ENCODE measurements around the gene PPDPF. TPM values are rescaled to one million over a fixed set of nuclear protein-coding genes. Genes with fewer than 3 reads are reported as not detected.

Gene PPDPF
- total RNA-seq, 1 experiment from 2014 or later = 148 TPM

GRCh38 chr20:63492982-63493381 lies 27.6 kb upstream of the PPDPF start:
- intact Hi-C loops (cut with micrococcal nuclease; ENCODE audit: unreplicated experiment) = no loop called here
- CTCF ChIA-PET = no interaction called here
- no peaks in the 10 kb centered on the region for H3K4me1 ChIP-seq (ENCODE audit: insufficient read depth, low read length, poor library complexity, severe bottlenecking)
- no peaks in the 10 kb centered on the region for H3K36me3 ChIP-seq (ENCODE audit: insufficient read depth, low read length, poor library complexity, severe bottlenecking)
- H3K4me3 ChIP-seq (ENCODE audit: low read depth, low read length, poor library complexity, severe bottlenecking) = no peak overlapping the region
- peaks cover 10% of the 10 kb centered on the region for H3K27me3 ChIP-seq (replicated peaks; ENCODE audit: insufficient read depth, low read depth, low read length, poor library complexity)
- no peak for TF ChIP-seq CTCF (conservative IDR thresholded peaks at IDR 0.05; ENCODE audit: low read depth, low read length)
- no peak for TF ChIP-seq EZH2 (IDR thresholded peaks at IDR 0.05; ENCODE audit: borderline replicate concordance, low read depth, low read length, poor library complexity, severe bottlenecking)
- H3K27ac ChIP-seq (ENCODE audit: low read depth, low read length, poor library complexity, severe bottlenecking) = no peak overlapping the region
- H3K9me3 ChIP-seq (ENCODE audit: low read depth, low read length, poor library complexity, severe bottlenecking) = no peaks in the 10 kb centered on the region
- BruUV-seq (replicated peaks) = no TSS peak
- POLR2A ChIA-PET (ENCODE audit: low non-redundant PET) = no interaction called here
- no peak for DNase-seq (ENCODE audit: low spot score)

DNA sequence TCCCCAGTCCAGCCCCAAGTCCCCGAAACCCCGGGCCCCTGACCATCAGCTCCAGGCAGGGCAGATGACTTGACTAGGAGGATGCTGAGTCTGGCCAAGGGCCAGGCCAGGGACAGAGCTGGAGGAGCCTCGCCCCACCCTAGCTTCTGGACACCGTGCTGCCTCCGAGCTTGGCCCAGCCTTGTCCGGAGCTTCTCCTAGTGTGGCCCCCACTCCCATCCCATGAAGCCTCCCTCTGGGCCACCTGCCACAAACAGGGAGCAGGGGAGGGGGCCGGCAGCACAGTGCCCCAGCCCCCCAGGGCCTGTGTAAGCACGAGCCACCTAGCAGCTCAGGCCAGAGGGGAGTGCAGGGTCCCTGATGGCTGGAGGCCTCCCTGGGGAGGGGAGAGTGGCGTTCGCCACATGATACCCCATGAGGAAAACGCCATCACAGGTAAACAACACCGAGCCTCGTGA lies 27.0 kb upstream of the PPDPF start:
- Histone ChIP-seq H3K36me3 (ENCODE audit: insufficient read depth, low read length, poor library complexity, severe bottlenecking) (no peaks in the 10 kb centered on the region), H3K27ac (ENCODE audit: low read depth, low read length, poor library complexity, severe bottlenecking) (no peak overlapping the region), H3K4me3 (ENCODE audit: low read depth, low read length, poor library complexity, severe bottlenecking) (no peak overlapping the region), H3K4me1 (ENCODE audit: insufficient read depth, low read length, poor library complexity, severe bottlenecking) (no peaks in the 10 kb centered on the region), H3K27me3 (replicated peaks; ENCODE audit: insufficient read depth, low read depth, low read length, poor library complexity) (peaks cover 13% of the 10 kb centered on the region), H3K9me3 (ENCODE audit: low read depth, low read length, poor library complexity, severe bottlenecking) (no peaks in the 10 kb centered on the region)
- BruUV-seq (replicated peaks) = no TSS peak
- ChIA-PET POLR2A (ENCODE audit: low non-redundant PET) (no interaction called here), CTCF (no interaction called here)
- TF ChIP-seq EZH2 (IDR thresholded peaks at IDR 0.05; ENCODE audit: borderline replicate concordance, low read depth, low read length, poor library complexity, severe bottlenecking) (no peak), CTCF (conservative IDR thresholded peaks at IDR 0.05; ENCODE audit: low read depth, low read length) (no peak)
- no peak for DNase-seq (ENCODE audit: low spot score)
- intact Hi-C loops (cut with micrococcal nuclease; ENCODE audit: unreplicated experiment) = no loop called here

DNA sequence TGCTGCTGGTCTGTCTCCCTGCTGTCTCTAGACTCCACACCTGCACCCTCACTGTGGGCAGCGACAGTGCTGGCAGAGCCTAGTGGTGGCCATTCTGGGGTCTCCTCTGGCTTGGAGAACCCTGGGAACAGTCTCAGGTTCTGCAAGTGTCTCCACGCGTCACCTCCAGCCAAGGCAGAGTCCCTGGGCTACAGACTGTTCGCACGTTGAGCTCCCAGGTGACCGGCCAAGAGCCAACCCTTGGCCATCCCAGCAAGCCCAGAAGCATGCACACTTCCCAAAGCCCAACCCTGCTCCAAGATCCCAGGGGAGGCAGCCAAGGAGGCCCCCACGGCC lies 26.5 kb upstream of the PPDPF start:
- no peaks in the 10 kb centered on the region for H3K36me3 ChIP-seq (ENCODE audit: insufficient read depth, low read length, poor library complexity, severe bottlenecking)
- TF ChIP-seq EZH2 (IDR thresholded peaks at IDR 0.05; ENCODE audit: borderline replicate concordance, low read depth, low read length, poor library complexity, severe bottlenecking) (no peak), CTCF (conservative IDR thresholded peaks at IDR 0.05; ENCODE audit: low read depth, low read length) (no peak)
- no peaks in the 10 kb centered on the region for H3K9me3 ChIP-seq (ENCODE audit: low read depth, low read length, poor library complexity, severe bottlenecking)
- H3K4me1 ChIP-seq (ENCODE audit: insufficient read depth, low read length, poor library complexity, severe bottlenecking) = no peaks in the 10 kb centered on the region
- H3K27me3 ChIP-seq (replicated peaks; ENCODE audit: insufficient read depth, low read depth, low read length, poor library complexity) = peaks cover 8% of the 10 kb centered on the region
- no peak overlapping the region for H3K4me3 ChIP-seq (ENCODE audit: low read depth, low read length, poor library complexity, severe bottlenecking)
- intact Hi-C loops (cut with micrococcal nuclease; ENCODE audit: unreplicated experiment) = no loop called here
- no peak overlapping the region for H3K27ac ChIP-seq (ENCODE audit: low read depth, low read length, poor library complexity, severe bottlenecking)
- BruUV-seq (replicated peaks) = no TSS peak
- ChIA-PET CTCF (no interaction called here), POLR2A (ENCODE audit: low non-redundant PET) (no interaction called here)
- DNase-seq (ENCODE audit: low spot score) = no peak
